Testis (tissue), 3 donors: ENCODE results near the gene TK2. TPM values are rescaled to one million over a fixed set of nuclear protein-coding genes. Genes with fewer than 3 reads are reported as not detected.
"Not testable (repeated sequence)": the region's sequence is repeated elsewhere in the genome, so short reads cannot be mapped to it uniquely, and the experiment has no call there.

ENCODE experiments used
- DNase-seq: peaks from one replicate; pipeline ENCODE4 v3.0.0-alpha.2; 2019
- H3K27ac ChIP-seq, 2 donors: fragments of 200-600 bp; sonication (generic); one replicate each; pipeline ENCODE4 v1.5.1; 2019
- H3K27me3 ChIP-seq: fragments of 200-600 bp; sonication (generic); one replicate; pipeline ENCODE4 v1.5.1; 2019
- H3K36me3 ChIP-seq: fragments of 200-600 bp; sonication (generic); one replicate; pipeline ENCODE4 v1.5.1; 2017; ENCODE audit warnings: low read depth; ENCODE audit errors: missing control alignments
- H3K4me1 ChIP-seq: fragments of 200-600 bp; sonication (generic); one replicate; pipeline ENCODE4 v1.5.1; 2019
- H3K4me3 ChIP-seq, 2 donors: fragments of 200-600 bp; sonication (generic); one replicate each; pipeline ENCODE4 v1.5.1; 2017 to 2019
- H3K9me3 ChIP-seq: fragments of 200-600 bp; sonication (generic); one replicate; pipeline ENCODE4 v1.5.1; 2017
- CTCF ChIP-seq, 3 experiments: fragments of 450-650 bp in 2 of 3; fragments of 200-600 bp in 1 of 3; sonication (generic) in 1 of 3; IDR thresholded peaks; one replicate each; pipeline ENCODE4 v1.5.1; 2016 to 2019; ENCODE audit warnings: antibody characterized with exemption in 3 of 3, mild to moderate bottlenecking in 2 of 3, moderate library complexity in 1 of 3
- POLR2A ChIP-seq: fragments of 450-650 bp; IDR thresholded peaks from one replicate; pipeline ENCODE4 v1.6.1; 2017; ENCODE audit warnings: antibody characterized with exemption, mild to moderate bottlenecking, moderate library complexity
- WGBS, 2 donors: methylation state at CpG; one replicate each; pipeline ENCODE4 v1.1.5; 2018; 5-methylcytosine and 5-hydroxymethylcytosine counted together
- intact Hi-C: fragments of 100-400 bp; cut with DNase I; formaldehyde crosslinking; loops from one replicate; pipeline ENCODE4 v1.15.1; 2023; ENCODE audit warnings: low total_unique reads
- polyA plus RNA-seq: library from polyadenylated mRNA; stranded (reverse); fragments of 350-450 nt; fragmentation: Illumina TruSeq; extraction: RNeasy Lipid Tissue Mini Kit (QIAGEN cat#74804); gene quantifications from one replicate; pipeline ENCODE4 v1.2.3, GENCODE V29; 2014; ENCODE audit warnings: low read depth, low replicate concordance; ENCODE audit not compliant: insufficient read depth
- total RNA-seq, 2 donors: library from RNA; depleted of rRNA; stranded (reverse); fragments of >200 nt; gene quantifications; one replicate each; pipeline ENCODE4 v1.2.3, GENCODE V29; 2016

TK2 gene
- total and polyA plus RNA-seq, 3 donors from 2014 or later, result 51.7 to 73.4 (median 66.8) TPM

GRCh38 chr16:66574081-66574480 lies 24.2 kb upstream of the TK2 start:
- no peak for DNase-seq
- no peaks in the 10 kb centered on the region for H3K9me3 ChIP-seq
- TF ChIP-seq CTCF (IDR thresholded peaks at IDR 0.05) (no peak), POLR2A (no peak)
- intact Hi-C loops, result no loop called here
- 58 to 65% methylated on average over 1 of the region's 1 CpG for WGBS, 2 donors
- H3K36me3 ChIP-seq, result no peaks in the 10 kb centered on the region
- H3K27me3 ChIP-seq, result no peaks in the 10 kb centered on the region
- no peak overlapping the region for H3K27ac ChIP-seq
- no peak overlapping the region for H3K4me3 ChIP-seq
- H3K4me1 ChIP-seq, result peaks cover 6% of the 10 kb centered on the region

GRCh38 chr16:66572356-66572755 lies 22.4 kb upstream of the TK2 start:
- H3K27ac ChIP-seq, result no peak overlapping the region
- no peaks in the 10 kb centered on the region for H3K9me3 ChIP-seq
- no peaks in the 10 kb centered on the region for H3K36me3 ChIP-seq
- 68 to 83% methylated on average over 2 of the region's 2 CpGs for WGBS, 2 donors
- intact Hi-C loops, result no loop called here
- H3K27me3 ChIP-seq, result no peaks in the 10 kb centered on the region
- no peak for DNase-seq
- TF ChIP-seq CTCF (IDR thresholded peaks at IDR 0.05), result no peak
- no peak for TF ChIP-seq POLR2A
- no peak overlapping the region for H3K4me3 ChIP-seq
- H3K4me1 ChIP-seq, result no peaks in the 10 kb centered on the region

- intact Hi-C loops, result no loop called here
- no peak overlapping the region for H3K4me3 ChIP-seq
- no peak overlapping the region for H3K27ac ChIP-seq
- TF ChIP-seq POLR2A, result no peak
- no peak for TF ChIP-seq CTCF (IDR thresholded peaks at IDR 0.05)
- H3K27me3 ChIP-seq, result no peaks in the 10 kb centered on the region
- no peaks in the 10 kb centered on the region for H3K36me3 ChIP-seq
- DNase-seq, result no peak
- H3K4me1 ChIP-seq, result no peaks in the 10 kb centered on the region
- 47 to 50% methylated on average over 3 of the region's 3 CpGs for WGBS, 2 donors
- no peaks in the 10 kb centered on the region for H3K9me3 ChIP-seq
These were observed 20.0 kb upstream of the TK2 start for GRCh38 chr16:66569827-66570405.

GRCh38 chr16:66569131-66569530 lies 19.2 kb upstream of the TK2 start:
- TF ChIP-seq POLR2A (no peak), CTCF (IDR thresholded peaks at IDR 0.05) (no peak)
- intact Hi-C loops, result no loop called here
- 86 to 94% methylated on average over 1 of the region's 1 CpG for WGBS, 2 donors
- Histone ChIP-seq H3K9me3 (no peaks in the 10 kb centered on the region), H3K4me3 (no peak overlapping the region), H3K4me1 (no peaks in the 10 kb centered on the region), H3K27me3 (no peaks in the 10 kb centered on the region), H3K36me3 (no peaks in the 10 kb centered on the region), H3K27ac (no peak overlapping the region)
- no peak for DNase-seq

- Histone ChIP-seq H3K4me3 (no peak overlapping the region), H3K36me3 (no peaks in the 10 kb centered on the region), H3K27ac (no peak overlapping the region), H3K4me1 (no peaks in the 10 kb centered on the region), H3K27me3 (no peaks in the 10 kb centered on the region), H3K9me3 (no peaks in the 10 kb centered on the region)
- TF ChIP-seq CTCF (IDR thresholded peaks at IDR 0.05) (no peak), POLR2A (no peak)
- 75 to 78% methylated on average over 2 of the region's 2 CpGs for WGBS, 2 donors
- DNase-seq, result no peak
- intact Hi-C loops, result no loop called here
These were observed 18.4 kb upstream of the TK2 start for GRCh38 chr16:66568355-66568754.

GRCh38 chr16:66567270-66567669 lies 17.3 kb upstream of the TK2 start:
- 79 to 84% methylated on average over 3 of the region's 3 CpGs for WGBS, 2 donors
- H3K36me3 ChIP-seq, intact Hi-C loops, DNase-seq, H3K4me1 ChIP-seq, H3K4me3 ChIP-seq, H3K27ac ChIP-seq, H3K9me3 ChIP-seq, H3K27me3 ChIP-seq: not testable (repeated sequence)
